GM19372 (cell line): Measurements from ENCODE around the gene ASCL4.
"Not testable (repeated sequence)": the region's sequence is repeated elsewhere in the genome, so short reads cannot be mapped to it uniquely, and the experiment has no call there.

Experiments used
- ATAC-seq: cut with Tn5 transposase; IDR thresholded peaks from one replicate; pipeline ENCODE4 v1.9.1; 2021; ENCODE audit warnings: mild to moderate bottlenecking, low read depth, moderate library complexity; ENCODE audit not compliant: unreplicated experiment

ASCL4 gene, protein sequence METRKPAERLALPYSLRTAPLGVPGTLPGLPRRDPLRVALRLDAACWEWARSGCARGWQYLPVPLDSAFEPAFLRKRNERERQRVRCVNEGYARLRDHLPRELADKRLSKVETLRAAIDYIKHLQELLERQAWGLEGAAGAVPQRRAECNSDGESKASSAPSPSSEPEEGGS

DNA sequence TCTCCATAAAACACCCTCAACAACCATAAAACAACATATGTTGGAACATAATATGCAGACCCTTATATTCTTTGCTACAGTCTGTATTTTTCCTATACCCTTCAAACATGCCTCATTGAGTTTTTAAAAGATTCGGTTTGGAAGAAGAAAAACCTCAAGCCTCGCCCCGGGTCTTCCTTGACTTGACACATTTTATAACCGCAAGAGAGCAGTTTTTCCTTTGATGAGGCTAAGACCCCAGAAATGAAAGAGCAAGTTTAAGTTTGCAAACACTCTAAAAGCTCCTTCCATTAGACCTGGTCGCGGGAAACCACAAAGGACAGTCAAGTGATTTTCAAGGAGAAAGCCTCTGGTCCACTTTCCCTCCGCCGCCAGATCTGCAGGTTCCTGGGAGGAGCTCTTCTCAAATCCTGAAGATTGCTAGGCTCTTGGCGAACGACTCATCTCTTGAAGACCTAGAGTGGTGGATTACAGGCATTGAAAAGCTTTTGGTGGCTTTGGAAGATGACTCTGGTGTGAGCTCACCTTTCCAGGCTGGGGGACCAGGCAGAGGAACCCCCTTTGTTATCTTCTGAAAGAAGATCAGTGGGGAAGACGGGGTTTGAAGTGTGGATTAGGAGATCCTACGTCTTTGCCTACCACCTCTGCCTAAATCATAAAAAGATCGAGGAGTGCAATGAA is at the start of gene ASCL4:
Gene ASCL4 (plus strand): TSS at position 356 of the 681 bp plus-strand sequence. CDS start 515 bp downstream, outside the sequence.
- no peak for ATAC-seq

GRCh38 chr12:107727327-107727726 is 47.2 kb upstream of the ASCL4 start:
- ATAC-seq, result not testable (repeated sequence)

GRCh38 chr12:107727742-107728141 is 46.8 kb upstream of the ASCL4 start:
- ATAC-seq, result not testable (repeated sequence)

GRCh38 chr12:107730618-107731341 is 43.7 kb upstream of the ASCL4 start:
- no peak for ATAC-seq

DNA sequence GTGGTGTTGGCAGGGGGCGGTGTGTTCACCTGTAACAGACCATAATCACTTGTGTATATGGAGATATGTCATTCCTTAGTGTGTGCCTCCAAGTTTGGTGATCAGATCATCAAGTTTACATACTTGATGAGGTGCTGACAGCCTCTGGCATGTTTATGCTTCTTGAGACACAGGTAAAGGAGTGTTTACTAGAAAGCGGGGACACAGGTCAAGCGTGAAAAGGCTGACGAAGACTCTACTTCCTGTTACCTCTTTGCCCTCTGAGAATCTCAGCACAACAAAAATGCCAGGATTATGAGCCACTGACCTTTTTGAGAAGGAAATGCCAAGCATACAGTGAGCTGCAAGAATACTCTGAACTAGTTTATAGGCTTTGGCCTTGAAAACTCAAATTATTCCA is 43.1 kb upstream of the ASCL4 start:
- ATAC-seq, result no peak

GRCh38 chr12:107732365-107732764 is 42.1 kb upstream of the ASCL4 start:
- no peak for ATAC-seq

- no peak for ATAC-seq
These were observed 40.4 kb upstream of the ASCL4 start for GRCh38 chr12:107734139-107734538.

DNA sequence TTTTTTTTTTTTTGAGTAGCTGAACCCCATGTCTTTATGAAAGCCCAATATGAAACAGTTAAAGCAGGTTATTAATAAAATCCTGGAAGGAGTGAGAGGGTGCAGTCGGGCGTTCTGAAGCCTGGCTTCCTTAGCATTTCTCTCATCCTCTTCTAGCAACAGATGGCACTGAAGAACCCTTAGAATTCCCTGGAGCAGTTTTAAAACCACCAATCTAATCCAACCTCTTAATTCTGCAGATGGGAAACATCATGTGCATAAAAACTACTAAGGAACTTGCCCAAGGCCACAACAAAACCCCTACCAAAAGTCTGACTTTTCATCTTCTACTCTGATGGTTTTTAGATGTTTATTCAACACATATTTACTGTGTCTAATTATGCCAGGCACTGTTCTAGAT is 38.7 kb upstream of the ASCL4 start:
- no peak for ATAC-seq

DNA sequence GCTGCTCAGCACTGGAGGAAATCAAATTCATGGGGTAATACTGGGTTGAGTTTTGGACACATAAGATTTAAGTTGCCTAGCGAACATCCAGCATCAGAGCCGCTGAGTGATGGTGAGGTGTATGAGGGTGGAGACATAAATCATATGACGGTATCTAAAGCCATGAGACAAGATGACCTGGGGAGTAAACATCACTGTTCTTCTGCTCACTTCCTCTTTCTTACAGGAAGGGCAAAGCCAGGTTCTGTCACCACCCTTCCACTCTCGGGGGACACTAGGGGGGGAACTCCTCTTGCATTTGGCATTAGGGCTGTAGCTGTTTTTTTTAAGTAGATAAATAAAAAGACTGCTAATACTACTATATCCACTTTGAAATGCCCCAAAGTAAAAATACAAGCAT is 37.6 kb upstream of the ASCL4 start:
- peak; percentile 99 for ATAC-seq

DNA sequence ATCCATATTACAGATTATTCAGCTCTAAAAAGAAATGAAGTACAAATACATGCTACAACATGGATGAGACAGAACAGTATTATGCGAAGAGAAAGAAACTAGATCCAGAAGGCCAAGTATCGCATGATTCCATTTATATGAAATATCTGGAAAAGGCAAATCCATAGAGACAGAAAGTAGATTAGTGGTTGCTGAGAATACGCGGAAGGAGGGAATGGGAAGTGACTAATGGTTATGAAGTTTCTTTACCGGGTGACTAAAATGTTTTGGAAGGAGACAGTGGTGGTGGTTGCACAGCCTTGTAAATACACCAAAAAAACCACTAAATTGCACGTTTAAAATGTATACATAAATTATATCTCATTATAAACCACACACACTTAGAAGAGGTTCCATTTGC is 26.0 kb upstream of the ASCL4 start:
- ATAC-seq, result no peak

DNA sequence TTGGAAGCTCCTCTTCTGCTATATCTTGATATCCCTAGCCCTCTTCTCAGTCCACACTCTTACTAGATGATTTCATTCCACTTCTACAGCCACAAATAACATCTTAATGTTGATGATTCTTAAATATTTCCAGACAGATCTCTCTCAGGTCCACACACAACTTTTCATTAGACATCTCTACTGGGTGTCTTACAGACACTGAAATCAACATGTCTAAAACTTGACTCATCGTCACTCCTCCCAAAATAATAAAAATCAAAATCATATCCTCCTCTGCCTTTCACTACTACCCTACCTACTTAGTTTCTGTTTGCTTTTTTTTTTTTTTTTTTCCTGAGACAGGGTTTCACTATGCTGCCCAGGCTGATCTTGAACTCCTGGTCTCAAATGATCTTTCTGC is 25.4 kb upstream of the ASCL4 start:
- ATAC-seq, result no peak

DNA sequence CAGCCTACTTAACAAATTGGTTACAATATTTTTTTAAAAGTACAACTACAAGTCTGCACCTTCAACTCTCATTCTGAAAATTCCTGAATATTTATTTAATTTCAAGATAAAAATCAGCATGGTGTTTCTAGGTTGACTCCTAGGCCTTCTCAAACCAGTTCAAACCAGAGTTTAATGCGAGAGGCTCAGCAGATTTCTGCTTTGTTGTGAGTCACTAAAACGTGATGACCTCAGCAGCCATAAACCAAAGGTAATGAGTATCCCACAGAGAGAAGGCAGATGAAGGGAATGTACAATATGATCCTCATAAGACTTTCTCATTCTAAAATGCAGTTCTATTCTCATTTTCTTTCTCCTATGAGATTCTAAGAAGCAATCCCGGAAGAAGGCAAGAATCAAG is 15.1 kb upstream of the ASCL4 start:
- ATAC-seq, result no peak

DNA sequence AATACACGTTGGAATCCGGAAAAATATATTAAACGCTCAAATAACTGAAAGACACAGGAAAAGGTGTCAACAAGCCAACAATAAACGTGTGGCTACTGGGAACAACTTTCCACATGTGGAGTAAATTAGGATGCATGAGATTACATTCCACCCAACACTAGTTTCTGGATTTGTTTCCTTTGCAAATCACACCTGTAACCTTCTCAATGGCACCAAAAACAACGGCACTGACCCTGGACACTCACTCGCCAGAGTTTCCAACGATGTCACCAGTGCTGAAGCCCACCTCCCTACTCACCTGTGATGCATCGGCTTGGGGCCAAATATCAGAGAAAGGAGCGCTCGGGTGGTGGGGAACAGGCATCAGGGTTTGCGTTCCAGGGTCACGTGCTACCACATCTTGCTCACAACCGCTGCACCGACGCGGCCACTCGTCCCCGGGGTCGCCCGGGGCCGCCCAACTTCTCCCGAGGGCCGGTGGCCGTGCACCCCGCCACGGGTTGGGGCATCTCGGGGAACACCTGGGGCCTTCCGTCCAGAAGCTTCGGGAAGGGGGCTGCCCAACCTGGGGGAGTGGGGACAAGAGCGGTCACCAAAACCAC is 14.2 kb upstream of the ASCL4 start:
- ATAC-seq, result peak; percentile 8

GRCh38 chr12:107760809-107761501 is 13.5 kb upstream of the ASCL4 start, which contains the start of gene PRDM4:
Gene PRDM4, minus strand, starts transcription at chr12:107761137. Its CDS starts 622 bp downstream, at chr12:107760515.
- ATAC-seq, result peak; percentile 93

DNA sequence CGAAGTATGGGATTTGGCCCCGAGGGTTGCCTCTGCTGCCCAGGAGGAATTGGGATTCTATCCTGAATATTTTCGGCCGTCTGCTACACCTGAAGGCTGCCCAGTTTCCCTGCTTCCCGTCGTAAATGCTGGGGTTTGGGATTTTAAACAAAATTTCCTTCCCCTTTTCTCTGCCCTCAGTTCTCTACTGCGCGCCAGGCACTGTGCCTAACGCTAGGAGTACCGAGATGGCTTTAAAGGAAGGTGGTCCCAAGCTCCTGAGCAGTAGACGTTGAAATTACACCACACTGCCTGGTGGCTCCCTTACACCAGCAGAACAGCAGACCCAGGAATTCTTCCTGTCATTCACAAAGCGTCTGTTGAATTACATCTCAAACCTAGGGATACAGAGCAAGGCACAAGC is 13.0 kb upstream of the ASCL4 start:
- ATAC-seq, result no peak

- ATAC-seq, result no peak
These were observed 11.6 kb upstream of the ASCL4 start for GRCh38 chr12:107762874-107763273.

GRCh38 chr12:107764626-107765025 is 9.9 kb upstream of the ASCL4 start:
- no peak for ATAC-seq

DNA sequence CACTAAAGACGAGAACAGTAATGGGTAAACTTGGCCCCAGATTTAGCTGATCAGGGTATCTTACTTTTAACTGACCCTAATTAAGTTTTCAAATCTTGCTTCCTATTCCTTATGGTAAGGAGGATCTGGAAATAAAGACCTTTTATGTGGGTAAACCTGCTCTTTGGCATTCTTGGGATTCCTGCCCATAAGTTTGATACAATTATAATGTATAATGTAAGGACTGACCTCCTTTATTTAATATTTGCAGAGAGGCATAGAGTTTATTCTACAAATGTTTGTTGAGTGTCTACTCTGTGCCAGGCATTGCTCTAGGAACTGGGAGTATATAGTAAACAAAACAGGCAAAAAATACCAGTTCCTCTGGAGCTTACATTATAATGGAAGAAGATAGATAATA is 9.2 kb upstream of the ASCL4 start:
- ATAC-seq, result no peak

- no peak for ATAC-seq
These were observed 7.0 kb upstream of the ASCL4 start for GRCh38 chr12:107767466-107767865.

DNA sequence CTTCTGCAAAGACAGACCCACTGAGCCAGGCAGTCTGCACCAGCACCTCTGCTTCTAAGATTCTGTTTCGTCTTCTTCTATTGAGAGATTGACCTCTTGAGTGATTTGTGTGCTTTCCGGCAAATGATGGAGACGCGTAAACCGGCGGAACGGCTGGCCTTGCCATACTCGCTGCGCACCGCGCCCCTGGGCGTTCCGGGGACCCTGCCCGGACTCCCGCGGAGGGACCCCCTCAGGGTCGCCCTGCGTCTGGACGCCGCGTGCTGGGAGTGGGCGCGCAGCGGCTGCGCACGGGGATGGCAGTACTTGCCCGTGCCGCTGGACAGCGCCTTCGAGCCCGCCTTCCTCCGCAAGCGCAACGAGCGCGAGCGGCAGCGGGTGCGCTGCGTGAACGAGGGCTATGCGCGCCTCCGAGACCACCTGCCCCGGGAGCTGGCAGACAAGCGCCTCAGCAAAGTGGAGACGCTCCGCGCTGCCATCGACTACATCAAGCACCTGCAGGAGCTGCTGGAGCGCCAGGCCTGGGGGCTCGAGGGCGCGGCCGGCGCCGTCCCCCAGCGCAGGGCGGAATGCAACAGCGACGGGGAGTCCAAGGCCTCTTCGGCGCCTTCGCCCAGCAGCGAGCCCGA is 703 bp downstream of the ASCL4 start:
- ATAC-seq, result no peak
